H1 (cell line): ENCODE data around the gene ITSN1. TPM values are rescaled to one million over a fixed set of nuclear protein-coding genes. Genes with fewer than 3 reads are reported as not detected.

Experiments used
- CTCF ChIA-PET: fragments of 300-600 bp; sonication (Branson Sonifier 250); formaldehyde crosslinking; loops from one replicate; lab custom pipeline; 2021; ENCODE audit not compliant: partially characterized antibody; lab: Charles Lee
- POLR2A ChIA-PET: fragments of 300-600 bp; sonication (Branson Sonifier 250); formaldehyde crosslinking; loops from one replicate; lab custom pipeline; 2021; ENCODE audit warnings: inconsistent platforms; ENCODE audit not compliant: partially characterized antibody; lab: Charles Lee
- DNase-seq, 2 experiments: peaks; one replicate each; pipeline versions ENCODE4 v3.0.0 to v3.0.0-alpha.2; 2010 to 2022; ENCODE audit warnings: low spot score in 2 of 2, low read depth in 1 of 2, mixed read lengths in 1 of 2
- FAIRE-seq: peaks from 2 replicates; lab custom pipeline; 2011; peaks lifted over from hg19 to GRCh38; lab: Jason Lieb, UNC
- H2AFZ ChIP-seq: 2 replicates; pipeline ENCODE4 v1.8.1; 2012; ENCODE audit warnings: low read length, inconsistent platforms
- H2AK5ac ChIP-seq: 2 replicates; pipeline ENCODE4 v1.6.1; 2013; ENCODE audit warnings: low read depth, low read length
- H2BK120ac ChIP-seq: replicated peaks from 2 replicates; pipeline ENCODE3; 2013; ENCODE audit warnings: low read depth, low read length, inconsistent platforms
- H2BK12ac ChIP-seq: 2 replicates; pipeline ENCODE4 v1.6.1; 2013; ENCODE audit warnings: low read depth, low read length
- H2BK15ac ChIP-seq: 2 replicates; pipeline ENCODE4 v1.6.1; 2013; ENCODE audit warnings: low read length
- H2BK20ac ChIP-seq: 2 replicates; pipeline ENCODE4 v1.6.1; 2013; ENCODE audit warnings: low read length
- H2BK5ac ChIP-seq: 2 replicates; pipeline ENCODE4 v1.6.1; 2013; ENCODE audit warnings: low read depth, low read length
- H3K14ac ChIP-seq: 2 replicates; pipeline ENCODE4 v1.6.1; 2013; ENCODE audit warnings: inconsistent platforms; ENCODE audit not compliant: insufficient read length
- H3K18ac ChIP-seq: 2 replicates; pipeline ENCODE4 v1.6.1; 2013; ENCODE audit warnings: low read length; ENCODE audit errors: extremely low read depth
- H3K23ac ChIP-seq: 2 replicates; pipeline ENCODE4 v1.6.1; 2013; ENCODE audit warnings: inconsistent platforms; ENCODE audit not compliant: insufficient read length
- H3K23me2 ChIP-seq: 2 replicates; pipeline ENCODE4 v1.6.1; 2013; ENCODE audit warnings: low read depth, low read length
- H3K27ac ChIP-seq: 2 replicates; pipeline ENCODE4 v1.6.1; 2011; ENCODE audit warnings: low read depth, low read length, inconsistent platforms
- H3K27me3 ChIP-seq, 4 experiments: replicated peaks in 1 of 4; 1 replicate in 1 of 4; 2 replicates in 3 of 4; pipeline versions ENCODE4 v1.6.1 to v1.8.1; 2011 to 2013; ENCODE audit warnings: low read length in 3 of 4, mild to moderate bottlenecking in 3 of 4, inconsistent platforms in 2 of 4, mixed read lengths in 2 of 4, moderate library complexity in 1 of 4; ENCODE audit not compliant: control insufficient read depth in 3 of 4, insufficient read depth in 3 of 4; ENCODE audit errors: extremely low read depth in 1 of 4
- H3K36me3 ChIP-seq, 4 experiments: 2 replicates each; pipeline versions ENCODE4 v1.6.1 to v1.8.1; 2011 to 2013; ENCODE audit warnings: mild to moderate bottlenecking in 4 of 4, low read length in 3 of 4, moderate library complexity in 2 of 4, control low read depth in 1 of 4, inconsistent platforms in 1 of 4; ENCODE audit not compliant: insufficient read depth in 4 of 4, control insufficient read depth in 2 of 4
- H3K4ac ChIP-seq: replicated peaks from 2 replicates; pipeline ENCODE3; 2013; ENCODE audit warnings: low read length, low read depth, mixed read lengths, inconsistent platforms; ENCODE audit not compliant: insufficient read length
- H3K4me1 ChIP-seq, 4 experiments: replicated peaks in 1 of 4; 1 replicate in 1 of 4; 2 replicates in 3 of 4; pipeline versions ENCODE4 v1.6.1 to v1.8.1; 2011 to 2013; ENCODE audit warnings: low read length in 3 of 4, inconsistent platforms in 2 of 4, mixed read lengths in 1 of 4; ENCODE audit not compliant: insufficient read depth in 4 of 4, control insufficient read depth in 3 of 4
- H3K4me2 ChIP-seq, 2 experiments: 2 replicates each; pipeline versions ENCODE4 v1.6.1 to v1.8.1; 2011 to 2013; ENCODE audit warnings: low read depth in 2 of 2, low read length in 2 of 2, control low read depth in 1 of 2, inconsistent platforms in 1 of 2, mild to moderate bottlenecking in 1 of 2; ENCODE audit not compliant: insufficient read depth in 1 of 2
- H3K4me3 ChIP-seq, 4 experiments: fragments of 200-600, 300-600 bp in 1 of 4; sonication (generic), shearing (Covaris generic), sonication (Bioruptor Twin) in 1 of 4; 2 replicates each; pipeline versions ENCODE4 v1.5.1 to v1.8.1; 2011 to 2016; ENCODE audit warnings: low read length in 4 of 4, low read depth in 3 of 4, control low read depth in 2 of 4, inconsistent platforms in 2 of 4, mild to moderate bottlenecking in 2 of 4, mixed read lengths in 1 of 4, moderate library complexity in 1 of 4; ENCODE audit not compliant: insufficient read depth in 2 of 4; ENCODE audit errors: extremely low read depth in 1 of 4
- H3K56ac ChIP-seq: replicated peaks from 2 replicates; pipeline ENCODE3; 2013; ENCODE audit warnings: low read depth, mild to moderate bottlenecking, mixed read lengths, low read length, inconsistent platforms; ENCODE audit not compliant: insufficient read length
- H3K79me1 ChIP-seq: 2 replicates; pipeline ENCODE4 v1.6.1; 2013; ENCODE audit warnings: low read depth, low read length, control low read depth
- H3K79me2 ChIP-seq, 2 experiments: 2 replicates each; pipeline versions ENCODE4 v1.6.1 to v1.8.1; 2012 to 2013; ENCODE audit warnings: low read length in 2 of 2, mild to moderate bottlenecking in 2 of 2, inconsistent platforms in 1 of 2; ENCODE audit not compliant: insufficient read depth in 2 of 2, control insufficient read depth in 1 of 2
- H3K9ac ChIP-seq, 4 experiments: replicated peaks in 1 of 4; 1 replicate in 1 of 4; 2 replicates in 3 of 4; pipeline versions ENCODE4 v1.6.1 to v1.8.1; 2011 to 2013; ENCODE audit warnings: low read depth in 3 of 4, low read length in 3 of 4, control low read depth in 2 of 4, mild to moderate bottlenecking in 2 of 4, moderate library complexity in 2 of 4, inconsistent platforms in 1 of 4; ENCODE audit errors: extremely low read depth in 1 of 4
- H3K9me3 ChIP-seq, 2 experiments: 2 replicates each; pipeline versions ENCODE4 v1.6.1 to v1.8.1; 2012 to 2013; ENCODE audit warnings: mild to moderate bottlenecking in 2 of 2, moderate library complexity in 2 of 2, control low read depth in 1 of 2, inconsistent platforms in 1 of 2, low read depth in 1 of 2, low read length in 1 of 2, mixed read lengths in 1 of 2; ENCODE audit not compliant: insufficient read depth in 2 of 2
- H4K20me1 ChIP-seq, 2 experiments: replicated peaks in 1 of 2; 2 replicates each; pipeline versions ENCODE3 to v1.8.1; 2011 to 2013; ENCODE audit warnings: inconsistent platforms in 2 of 2, low read length in 2 of 2, mild to moderate bottlenecking in 1 of 2; ENCODE audit not compliant: insufficient read depth in 2 of 2, control insufficient read depth in 1 of 2
- H4K5ac ChIP-seq: 2 replicates; pipeline ENCODE4 v1.6.1; 2013; ENCODE audit warnings: low read length, low read depth, mixed read lengths, inconsistent platforms; ENCODE audit not compliant: insufficient read length
- H4K8ac ChIP-seq: 2 replicates; pipeline ENCODE4 v1.8.0; 2013; ENCODE audit warnings: mild to moderate bottlenecking, moderate library complexity, low read length, inconsistent platforms; ENCODE audit not compliant: insufficient read depth; ENCODE audit errors: extremely low read depth
- H4K91ac ChIP-seq: replicated peaks from 2 replicates; pipeline ENCODE3; 2013; ENCODE audit warnings: low read length, mixed read lengths, inconsistent platforms; ENCODE audit not compliant: insufficient read length
- WGBS, 2 experiments: shearing (Covaris generic) in 1 of 2; methylation state at CpG; one replicate each; pipeline versions ENCODE4 v1.1.6 to v1.1.7; 2013 to 2015; ENCODE audit warnings: low lambda C conversion rate in 2 of 2, mixed read lengths in 2 of 2, inconsistent platforms in 1 of 2, low coverage in 1 of 2, missing lambda C conversion rate in 1 of 2; ENCODE audit not compliant: insufficient replicate concordance in 2 of 2, insufficient coverage in 1 of 2, insufficient read length in 1 of 2; ENCODE audit errors: extremely low coverage in 1 of 2, missing lambda C conversion rate in 1 of 2; 5-methylcytosine and 5-hydroxymethylcytosine counted together
- polyA plus RNA-seq, 7 experiments: library from polyadenylated mRNA; depleted of rRNA in 3 of 7; stranded (reverse) in 5 of 7; unstranded in 2 of 7; fragments of >200 nt in 5 of 7; fragments of 200-250 nt in 2 of 7; gene quantifications; 1 replicate in 5 of 7; 2 replicates in 1 of 7; 4 replicates in 1 of 7; pipeline versions ENCODE4 v1.2.1 to v1.2.3, GENCODE V29; 2011 to 2013; ENCODE audit warnings: missing spikeins in 2 of 7, mixed read lengths in 2 of 7
- total RNA-seq: library from RNA; stranded (reverse); fragmentation: NEBNext Ultra II Directional; extraction: Animal tissue kit (Norgen Biotek cat#: 25700); gene quantifications from 2 replicates; pipeline ENCODE4 v1.2.1, GENCODE V29; 2021

The ITSN1 gene
- total and polyA plus RNA-seq, 2 of the 8 experiments (the other 6 are each of a cell fraction or from before 2014, with no cell fraction given), result 60.8 to 78.1 TPM

DNA sequence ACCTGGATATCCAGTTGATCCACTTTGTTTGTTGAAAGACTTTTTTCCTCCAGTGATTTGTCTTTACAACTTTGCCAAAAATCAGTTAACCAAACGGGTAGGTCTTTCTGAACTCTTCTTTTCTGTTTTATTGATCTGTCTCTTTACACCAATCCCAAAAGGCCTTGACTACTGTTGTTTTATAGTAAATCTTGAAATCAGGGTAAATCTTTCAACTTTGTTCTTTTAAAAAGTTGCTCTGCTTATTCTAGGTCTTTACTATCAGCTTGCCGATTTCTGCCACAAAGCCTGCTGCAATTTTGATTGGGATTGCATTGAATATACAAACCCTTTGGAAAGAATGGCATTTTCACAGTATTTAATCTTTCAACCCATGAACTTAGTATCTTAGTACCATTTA is 66.6 kb downstream of the ITSN1 start:
- CTCF ChIA-PET, result no interaction called here
- Histone ChIP-seq H3K23ac (no peak overlapping the region), H3K23me2 (no peaks in the 10 kb centered on the region), H3K14ac (no peak overlapping the region), H2BK5ac (no peak overlapping the region), H4K8ac (no peak overlapping the region), H4K91ac (no peak overlapping the region), H3K56ac (no peak overlapping the region), H3K4me1 (peaks cover 0 to 8% (median 3%) of the 10 kb centered on the region in 4 experiments; a peak in 3 of 7 replicates), H4K20me1 (no peaks in the 10 kb centered on the region), H3K4me3 (no peak overlapping the region), H2AK5ac (no peak overlapping the region), H2AFZ (no peak overlapping the region), H3K27me3 (no peaks in the 10 kb centered on the region), H3K36me3 (peaks cover 0 to 10% (median 2%) of the 10 kb centered on the region in 4 experiments; a peak in 2 of 8 replicates), H3K79me1 (no peaks in the 10 kb centered on the region), H3K4me2 (no peak overlapping the region), H2BK120ac (no peak overlapping the region), H4K5ac (no peak overlapping the region), H2BK15ac (no peak overlapping the region), H2BK20ac (no peak overlapping the region), H3K27ac (no peak overlapping the region), H3K79me2 (peaks cover 0 to 90% of the 10 kb centered on the region in 2 experiments), H2BK12ac (no peak overlapping the region), H3K9me3 (peaks cover 0 to 5% of the 10 kb centered on the region in 2 experiments; a peak in 1 of 4 replicates), H3K18ac (no peak overlapping the region), H3K9ac (no peak overlapping the region), H3K4ac (no peak overlapping the region)
- POLR2A ChIA-PET, result no interaction called here
- DNase-seq (no peak), FAIRE-seq (no peak)
- WGBS, 2 experiments, result 93% methylated on average over 2 of the region's 2 CpGs; no CpG with 5 or more reads in 1 of the 2 experiments
